HG02884 (cell line): Measurements from ENCODE around the gene EHMT1.
"Not testable (repeated sequence)": the region's sequence is repeated elsewhere in the genome, so short reads cannot be mapped to it uniquely, and the experiment has no call there.

Source experiments
- ATAC-seq: cut with Tn5 transposase; IDR thresholded peaks from one replicate; pipeline ENCODE4 v1.9.1; 2021; ENCODE audit warnings: mild to moderate bottlenecking, moderate library complexity; ENCODE audit not compliant: unreplicated experiment

The EHMT1 gene

GRCh38 chr9:137880160-137880975 lies 261.6 kb downstream of the EHMT1 start:
- ATAC-seq: no peak

- ATAC-seq: no peak
Observed at GRCh38 chr9:137880976-137881530, 262.2 kb downstream of the EHMT1 start.

- no peak for ATAC-seq
Observed at GRCh38 chr9:137881591-137882505, 263.0 kb downstream of the EHMT1 start.

- ATAC-seq: no peak
Observed at GRCh38 chr9:137882506-137882821, 263.7 kb downstream of the EHMT1 start.

GRCh38 chr9:137883977-137884376 lies 265.2 kb downstream of the EHMT1 start:
- not testable (repeated sequence) for ATAC-seq

- not testable (repeated sequence) for ATAC-seq
Observed at GRCh38 chr9:137884547-137884946, 265.7 kb downstream of the EHMT1 start.

GRCh38 chr9:137885121-137885520 lies 266.3 kb downstream of the EHMT1 start:
- not testable (repeated sequence) for ATAC-seq
